GM12875 (cell line): Measurements from ENCODE around the gene KRI1.

Experiments used
- H3K4me3 ChIP-seq: one replicate; pipeline ENCODE4 v1.5.1; 2011; ENCODE audit warnings: low read depth, low read length, control low read depth
- CTCF ChIP-seq: IDR thresholded peaks from 2 replicates; pipeline ENCODE4 v1.5.1; 2011; ENCODE audit warnings: low read depth, mild to moderate bottlenecking, control low read depth, inconsistent platforms, low read length, moderate library complexity, borderline replicate concordance; ENCODE audit not compliant: insufficient read depth

Gene KRI1

GRCh38 chr19:10565028-10565566, 713 bp downstream of the KRI1 start:
- TF ChIP-seq CTCF: peak; percentile 53; the same call in 1 of the 2 replicates

GRCh38 chr19:10562609-10563008, 3.2 kb downstream of the KRI1 start:
- no peak overlapping the region for H3K4me3 ChIP-seq
- no peak for TF ChIP-seq CTCF

More at GRCh38 chr19:10565028-10565566, 713 bp downstream of the KRI1 start:
- H3K4me3 ChIP-seq: peak overlapping the region; percentile 91

GRCh38 chr19:10560154-10560553, 5.7 kb downstream of the KRI1 start:
- H3K4me3 ChIP-seq: no peak overlapping the region
- TF ChIP-seq CTCF: no peak

GRCh38 chr19:10557603-10558197, 8.1 kb downstream of the KRI1 start:
- TF ChIP-seq CTCF: no peak
- no peak overlapping the region for H3K4me3 ChIP-seq

- no peak for TF ChIP-seq CTCF
- H3K4me3 ChIP-seq: no peak overlapping the region
Measured at GRCh38 chr19:10555610-10555973, 10.2 kb downstream of the KRI1 start.

GRCh38 chr19:10554760-10555609, 10.8 kb downstream of the KRI1 start:
- TF ChIP-seq CTCF: 0 out of 2 replicates have a peak, but pooled peaks have one; percentile 9

GRCh38 chr19:10553943-10554381, 11.8 kb downstream of the KRI1 start:
- TF ChIP-seq CTCF: no peak
- no peak overlapping the region for H3K4me3 ChIP-seq

More at GRCh38 chr19:10554760-10555609, 10.8 kb downstream of the KRI1 start:
- no peak overlapping the region for H3K4me3 ChIP-seq
